ENCODE results near the gene PRKAG2. TPM values are rescaled to one million over a fixed set of nuclear protein-coding genes. Genes with fewer than 3 reads are reported as not detected.

Gene PRKAG2
- total and polyA plus RNA-seq, 8 donors: 7.4 to 16.7 (median 9.2) TPM

GRCh38 chr7:151715666-151716315 is 161.1 kb downstream of the PRKAG2 start:
- TF ChIP-seq, protein P1, sequence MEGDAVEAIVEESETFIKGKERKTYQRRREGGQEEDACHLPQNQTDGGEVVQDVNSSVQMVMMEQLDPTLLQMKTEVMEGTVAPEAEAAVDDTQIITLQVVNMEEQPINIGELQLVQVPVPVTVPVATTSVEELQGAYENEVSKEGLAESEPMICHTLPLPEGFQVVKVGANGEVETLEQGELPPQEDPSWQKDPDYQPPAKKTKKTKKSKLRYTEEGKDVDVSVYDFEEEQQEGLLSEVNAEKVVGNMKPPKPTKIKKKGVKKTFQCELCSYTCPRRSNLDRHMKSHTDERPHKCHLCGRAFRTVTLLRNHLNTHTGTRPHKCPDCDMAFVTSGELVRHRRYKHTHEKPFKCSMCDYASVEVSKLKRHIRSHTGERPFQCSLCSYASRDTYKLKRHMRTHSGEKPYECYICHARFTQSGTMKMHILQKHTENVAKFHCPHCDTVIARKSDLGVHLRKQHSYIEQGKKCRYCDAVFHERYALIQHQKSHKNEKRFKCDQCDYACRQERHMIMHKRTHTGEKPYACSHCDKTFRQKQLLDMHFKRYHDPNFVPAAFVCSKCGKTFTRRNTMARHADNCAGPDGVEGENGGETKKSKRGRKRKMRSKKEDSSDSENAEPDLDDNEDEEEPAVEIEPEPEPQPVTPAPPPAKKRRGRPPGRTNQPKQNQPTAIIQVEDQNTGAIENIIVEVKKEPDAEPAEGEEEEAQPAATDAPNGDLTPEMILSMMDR (IDR thresholded peaks at IDR 0.05): no peak
- ATAC-seq (peak; percentile 74 to 77 (median 77)), FAIRE-seq (no peak), DNase-seq (peak in 4 of 6 donors; percentile 21 to 44 (median 34))
- intact Hi-C loops (cut with DNase I): no loop called here
- no peaks in the 10 kb centered on the region for H3K9me3 ChIP-seq
- no peak overlapping the region for H3K4me3 ChIP-seq
- no peaks in the 10 kb centered on the region for H3K27me3 ChIP-seq
- 36 to 38% methylated on average over 14 of the region's 14 CpGs for WGBS, 2 donors
- H3K36me3 ChIP-seq: no peaks in the 10 kb centered on the region
- H3K4me1 ChIP-seq: peaks cover 8 to 15% (median 12%) of the 10 kb centered on the region in 3 donors
- H3K27ac ChIP-seq: peak overlapping the region in 3 of 4 donors; percentile 40 to 68 (median 55)

DNA sequence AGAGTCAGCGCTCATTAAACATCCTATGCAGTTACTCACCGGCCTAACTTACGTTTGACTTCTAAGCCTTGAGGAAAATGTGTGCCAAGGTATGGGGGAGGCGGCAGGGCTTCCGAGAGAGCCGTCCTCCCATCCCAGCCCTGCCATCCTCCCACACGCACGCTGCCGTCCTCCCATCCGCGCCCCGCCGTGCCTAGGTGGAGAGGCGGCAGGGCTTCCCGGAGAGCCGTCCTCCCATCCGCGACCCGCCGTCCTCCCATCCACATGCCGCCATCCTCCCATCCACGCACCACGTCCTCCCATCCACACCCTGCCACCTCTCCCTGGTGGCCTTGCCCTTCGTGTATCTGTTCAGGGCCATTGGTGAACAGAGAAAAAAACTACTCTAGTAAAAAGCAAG is 162.7 kb downstream of the PRKAG2 start:
- no peaks in the 10 kb centered on the region for H3K36me3 ChIP-seq
- intact Hi-C loops (cut with DNase I): no loop called here
- H3K27ac ChIP-seq: no peak overlapping the region
- no peak overlapping the region for H3K4me3 ChIP-seq
- ATAC-seq (no peak), DNase-seq (peak in 2 of 6 donors; percentile 4 to 51), FAIRE-seq (no peak)
- H3K9me3 ChIP-seq: no peaks in the 10 kb centered on the region
- 91 to 96% methylated on average over 24 of the region's 24 CpGs for WGBS, 2 donors
- peaks cover 8 to 15% (median 12%) of the 10 kb centered on the region in 3 donors for H3K4me1 ChIP-seq
- TF ChIP-seq, protein P1 (IDR thresholded peaks at IDR 0.05): no peak
- no peaks in the 10 kb centered on the region for H3K27me3 ChIP-seq

DNA sequence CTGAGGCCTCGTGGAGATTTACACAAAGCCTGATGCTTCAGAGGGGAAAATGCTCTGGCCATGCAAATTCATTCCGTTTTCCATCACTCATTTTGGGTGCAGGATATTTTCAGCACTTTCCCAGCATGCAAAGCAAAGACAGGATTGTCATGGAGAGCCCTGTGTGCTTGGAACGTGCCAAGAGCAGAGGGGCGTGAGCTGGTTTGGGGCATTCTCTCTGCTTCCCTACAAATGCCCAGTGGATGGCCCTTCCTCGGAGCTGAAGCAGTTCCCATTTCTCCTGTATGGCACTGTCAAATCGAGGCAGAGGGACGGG is 164.1 kb downstream of the PRKAG2 start:
- no peak for FAIRE-seq
- 88 to 93% methylated on average over 7 of the region's 7 CpGs for WGBS, 2 donors
- no peak for ATAC-seq
- intact Hi-C loops (cut with DNase I): no loop called here
- TF ChIP-seq, protein P1 (IDR thresholded peaks at IDR 0.05): no peak
- H3K9me3 ChIP-seq: no peaks in the 10 kb centered on the region
- no peak overlapping the region for H3K4me3 ChIP-seq
- H3K4me1 ChIP-seq: peaks cover 8 to 15% (median 12%) of the 10 kb centered on the region in 3 donors
- H3K36me3 ChIP-seq: no peaks in the 10 kb centered on the region
- DNase-seq: no peak
- no peaks in the 10 kb centered on the region for H3K27me3 ChIP-seq
- H3K27ac ChIP-seq: no peak overlapping the region

DNA sequence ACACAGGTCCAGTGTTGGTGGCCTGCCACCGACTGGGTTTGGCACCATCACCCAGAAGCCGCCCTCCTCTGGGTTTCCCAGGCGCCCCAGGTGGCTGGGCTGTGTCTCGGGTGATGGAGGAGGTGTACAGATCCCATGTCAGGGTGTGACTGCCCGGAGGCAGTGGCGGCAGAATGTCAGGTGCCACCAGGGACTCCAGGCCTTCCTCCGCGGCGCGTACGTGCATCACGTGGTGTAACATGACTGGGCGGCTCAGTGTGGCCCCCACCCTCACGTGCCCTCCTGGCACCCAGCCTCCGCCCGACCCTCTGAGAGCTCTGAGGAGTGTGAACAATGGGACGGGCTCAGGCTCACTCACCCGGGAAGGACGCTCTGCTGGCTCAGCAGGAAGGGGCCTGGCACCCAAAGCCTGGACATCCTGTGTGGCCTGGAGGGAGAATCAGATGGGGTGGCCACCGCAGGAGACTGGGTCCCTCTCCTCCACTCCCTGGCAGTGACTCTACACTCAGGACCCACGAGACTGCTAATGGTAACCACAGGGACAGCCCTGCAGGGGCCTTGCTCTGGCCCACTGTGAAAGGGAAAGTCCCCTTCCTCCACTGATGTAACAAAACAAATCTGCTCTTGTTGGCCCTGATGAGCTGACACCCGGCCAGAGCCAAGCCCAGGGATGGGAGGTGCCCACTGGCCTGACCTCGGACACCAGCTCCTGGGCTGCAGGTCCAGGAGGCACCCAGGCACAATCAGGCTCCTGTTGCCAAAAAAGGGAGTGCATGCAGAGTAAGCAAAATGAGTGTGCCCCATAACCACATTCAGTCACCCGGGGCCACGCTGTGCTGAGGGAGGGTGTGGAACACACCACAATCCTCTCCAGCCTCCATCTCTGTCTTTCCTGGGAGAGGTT is 164.8 kb downstream of the PRKAG2 start:
- DNase-seq (peak in 2 of 6 donors; percentile 17 to 58), ATAC-seq (peak in 2 of 4 donors; percentile 13 to 18), FAIRE-seq (no peak)
- H3K27ac ChIP-seq: no peak overlapping the region
- no peak overlapping the region for H3K4me3 ChIP-seq
- H3K36me3 ChIP-seq: no peaks in the 10 kb centered on the region
- peaks cover 5 to 15% (median 12%) of the 10 kb centered on the region in 3 donors for H3K4me1 ChIP-seq
- intact Hi-C loops (cut with DNase I): no loop called here
- no peaks in the 10 kb centered on the region for H3K27me3 ChIP-seq
- TF ChIP-seq, protein P1 (IDR thresholded peaks at IDR 0.05): no peak
- H3K9me3 ChIP-seq: no peaks in the 10 kb centered on the region
- 85 to 86% methylated on average over 25 of the region's 25 CpGs for WGBS, 2 donors
